Measurements from ENCODE around the gene GATB. TPM values are rescaled to one million over a fixed set of nuclear protein-coding genes. Genes with fewer than 3 reads are reported as not detected.

The GATB gene
- total and polyA plus RNA-seq, 10 donors = 12.6 to 22.7 (median 17.8) TPM

DNA sequence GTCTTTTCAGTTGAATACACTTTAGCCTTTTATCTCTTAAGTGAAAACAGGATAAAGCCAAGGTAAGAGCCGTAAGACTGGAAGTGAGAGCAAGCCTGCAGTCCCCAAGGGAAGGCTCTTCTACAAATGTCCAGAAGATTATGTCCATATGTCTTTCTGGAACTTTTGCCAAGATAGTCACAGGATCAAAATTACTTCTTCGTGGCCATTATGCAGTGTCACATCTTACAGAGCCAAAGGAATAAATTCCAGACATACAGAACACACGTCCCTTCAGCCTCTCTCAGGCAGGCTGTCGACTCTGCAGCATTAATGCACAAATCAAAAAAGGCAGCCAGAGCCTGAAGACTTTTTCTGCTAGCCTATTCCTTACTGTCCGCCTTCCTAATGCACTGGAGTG, 10.9 kb upstream of the GATB start:
- DNase-seq = no peak
- whole genome bisulfite sequencing, 5 donors = 64 to 73% (median 71%) methylated on average over 5 of the region's 5 CpGs
- no peak overlapping the region for H3K27ac ChIP-seq
- H3K4me1 ChIP-seq = no peaks in the 10 kb centered on the region
- peaks cover 0 to 30% (median 25%) of the 10 kb centered on the region in 8 donors for H3K9me3 ChIP-seq
- H3K27me3 ChIP-seq (replicated peaks in 1 of 7) = peaks cover 0 to 17% (median 0%) of the 10 kb centered on the region in 7 donors
- no peak overlapping the region for H3K4me3 ChIP-seq
- H3K36me3 ChIP-seq = no peaks in the 10 kb centered on the region
- intact Hi-C loops (cut with DNase I; ENCODE audit: low total_unique reads) = no loop called here
- TF ChIP-seq POLR2AphosphoS5 (IDR thresholded peaks at IDR 0.05) = no peak
- TF ChIP-seq, protein P1, sequence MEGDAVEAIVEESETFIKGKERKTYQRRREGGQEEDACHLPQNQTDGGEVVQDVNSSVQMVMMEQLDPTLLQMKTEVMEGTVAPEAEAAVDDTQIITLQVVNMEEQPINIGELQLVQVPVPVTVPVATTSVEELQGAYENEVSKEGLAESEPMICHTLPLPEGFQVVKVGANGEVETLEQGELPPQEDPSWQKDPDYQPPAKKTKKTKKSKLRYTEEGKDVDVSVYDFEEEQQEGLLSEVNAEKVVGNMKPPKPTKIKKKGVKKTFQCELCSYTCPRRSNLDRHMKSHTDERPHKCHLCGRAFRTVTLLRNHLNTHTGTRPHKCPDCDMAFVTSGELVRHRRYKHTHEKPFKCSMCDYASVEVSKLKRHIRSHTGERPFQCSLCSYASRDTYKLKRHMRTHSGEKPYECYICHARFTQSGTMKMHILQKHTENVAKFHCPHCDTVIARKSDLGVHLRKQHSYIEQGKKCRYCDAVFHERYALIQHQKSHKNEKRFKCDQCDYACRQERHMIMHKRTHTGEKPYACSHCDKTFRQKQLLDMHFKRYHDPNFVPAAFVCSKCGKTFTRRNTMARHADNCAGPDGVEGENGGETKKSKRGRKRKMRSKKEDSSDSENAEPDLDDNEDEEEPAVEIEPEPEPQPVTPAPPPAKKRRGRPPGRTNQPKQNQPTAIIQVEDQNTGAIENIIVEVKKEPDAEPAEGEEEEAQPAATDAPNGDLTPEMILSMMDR (IDR thresholded peaks at IDR 0.05 in 8 of 11, conservative IDR thresholded peaks at IDR 0.05 in 3 of 11) = no peak
- no peak for TF ChIP-seq POLR2A (IDR thresholded peaks at IDR 0.05)

DNA sequence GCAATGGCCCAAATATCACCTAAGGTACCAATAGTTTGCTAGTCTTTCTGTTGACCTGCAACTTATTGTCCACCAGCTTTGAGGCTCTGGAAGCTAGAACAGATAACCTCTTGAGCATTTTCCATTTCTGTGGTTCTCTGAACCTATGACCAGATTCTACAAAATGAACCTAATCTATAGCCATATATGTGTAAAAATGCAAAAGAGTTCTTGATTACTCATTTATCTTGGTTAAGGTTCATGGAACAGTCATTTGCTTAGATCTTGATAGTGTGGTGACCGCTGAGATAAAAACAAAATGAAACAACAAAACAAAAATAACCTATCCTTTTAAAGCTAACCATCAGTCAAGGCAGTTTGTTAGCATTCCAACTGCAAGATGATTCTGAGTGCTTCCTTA, 9.3 kb upstream of the GATB start:
- TF ChIP-seq POLR2AphosphoS5 (IDR thresholded peaks at IDR 0.05) (no peak), POLR2A (IDR thresholded peaks at IDR 0.05) (no peak)
- TF ChIP-seq, protein P1 (IDR thresholded peaks at IDR 0.05 in 8 of 11, conservative IDR thresholded peaks at IDR 0.05 in 3 of 11) = no peak
- H3K4me3 ChIP-seq = no peak overlapping the region
- H3K27me3 ChIP-seq (replicated peaks in 1 of 7) = peaks cover 0 to 11% (median 0%) of the 10 kb centered on the region in 7 donors
- no peaks in the 10 kb centered on the region for H3K36me3 ChIP-seq
- 80 to 90% (median 81%) methylated on average over 1 of the region's 1 CpG for WGBS, 5 donors
- no peaks in the 10 kb centered on the region for H3K4me1 ChIP-seq
- H3K27ac ChIP-seq = no peak overlapping the region
- no peak for DNase-seq
- peaks cover 0 to 24% (median 20%) of the 10 kb centered on the region in 8 donors for H3K9me3 ChIP-seq
- intact Hi-C loops (cut with DNase I; ENCODE audit: low total_unique reads) = no loop called here

DNA sequence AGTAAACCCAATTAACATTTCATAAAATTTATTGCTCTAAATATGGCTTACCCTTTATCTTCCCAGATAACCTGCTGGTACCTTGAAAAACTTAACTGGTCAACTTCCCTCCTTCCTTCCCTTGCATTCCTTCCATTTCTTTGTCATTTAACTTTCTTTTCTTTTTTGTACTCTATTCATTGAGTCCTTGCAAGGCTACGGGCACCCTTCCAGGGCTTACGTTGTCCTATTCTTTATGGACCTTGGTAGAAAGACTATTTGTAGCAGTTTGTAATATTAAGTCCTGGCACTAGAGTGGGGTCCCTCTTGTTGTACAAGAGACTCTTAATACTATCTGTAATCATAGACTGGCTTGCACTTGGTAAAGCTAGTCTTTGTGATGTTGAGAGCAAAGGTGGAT, 8.0 kb upstream of the GATB start:
- WGBS, 5 donors = 77 to 93% (median 88%) methylated on average over 2 of the region's 2 CpGs
- H3K9me3 ChIP-seq = peaks cover 0 to 11% (median 7%) of the 10 kb centered on the region in 8 donors
- TF ChIP-seq, protein P1 (IDR thresholded peaks at IDR 0.05 in 8 of 11, conservative IDR thresholded peaks at IDR 0.05 in 3 of 11) = no peak
- TF ChIP-seq POLR2A (IDR thresholded peaks at IDR 0.05) (no peak), POLR2AphosphoS5 (IDR thresholded peaks at IDR 0.05) (no peak)
- no peak for DNase-seq
- intact Hi-C loops (cut with DNase I; ENCODE audit: low total_unique reads) = loop anchor here (10.0 kb wide), 1 partner anchor 596 kb away; no protein-coding TSS in a partner anchor
- peaks cover 0 to 18% (median 0%) of the 10 kb centered on the region in 7 donors for H3K27me3 ChIP-seq (replicated peaks in 1 of 7)
- no peak overlapping the region for H3K27ac ChIP-seq
- H3K4me1 ChIP-seq = no peaks in the 10 kb centered on the region
- no peaks in the 10 kb centered on the region for H3K36me3 ChIP-seq
- no peak overlapping the region for H3K4me3 ChIP-seq

DNA sequence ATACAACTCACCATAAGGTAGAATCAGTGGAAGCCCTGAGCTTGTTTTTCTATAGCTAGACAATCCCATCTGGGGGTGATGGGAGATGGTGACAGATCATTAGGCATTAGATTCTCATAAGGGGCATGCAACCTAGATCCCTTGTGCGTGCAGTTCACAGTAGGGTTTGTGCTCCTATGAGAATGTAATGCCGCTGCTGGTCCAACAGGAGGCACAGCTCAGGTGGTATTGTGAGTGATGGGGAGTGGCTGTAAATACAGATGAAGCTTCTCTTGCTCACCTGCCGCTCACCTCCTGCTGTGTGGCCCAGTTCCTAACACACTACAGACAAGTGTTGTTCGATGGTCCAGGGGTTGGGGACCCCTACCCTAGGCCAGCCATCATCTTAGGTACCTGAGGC, 5.9 kb upstream of the GATB start:
- no peak overlapping the region for H3K4me3 ChIP-seq
- TF ChIP-seq POLR2A (IDR thresholded peaks at IDR 0.05) (no peak), POLR2AphosphoS5 (IDR thresholded peaks at IDR 0.05) (no peak)
- TF ChIP-seq, protein P1 (IDR thresholded peaks at IDR 0.05 in 8 of 11, conservative IDR thresholded peaks at IDR 0.05 in 3 of 11) = no peak
- H3K36me3 ChIP-seq = no peaks in the 10 kb centered on the region
- intact Hi-C loops (cut with DNase I; ENCODE audit: low total_unique reads) = loop anchor here (10.0 kb wide), 1 partner anchor 598 kb away; no protein-coding TSS in a partner anchor
- peaks cover 0 to under 1% (median 0%) of the 10 kb centered on the region in 6 donors for H3K4me1 ChIP-seq
- no peak overlapping the region for H3K27ac ChIP-seq
- peaks cover 0 to 10% (median 0%) of the 10 kb centered on the region in 7 donors for H3K27me3 ChIP-seq (replicated peaks in 1 of 7)
- no peaks in the 10 kb centered on the region for H3K9me3 ChIP-seq
- 75 to 91% (median 80%) methylated on average over 4 of the region's 4 CpGs for WGBS, 5 donors
- no peak for DNase-seq
